ENCODE data around the gene CREBRF.

DNA sequence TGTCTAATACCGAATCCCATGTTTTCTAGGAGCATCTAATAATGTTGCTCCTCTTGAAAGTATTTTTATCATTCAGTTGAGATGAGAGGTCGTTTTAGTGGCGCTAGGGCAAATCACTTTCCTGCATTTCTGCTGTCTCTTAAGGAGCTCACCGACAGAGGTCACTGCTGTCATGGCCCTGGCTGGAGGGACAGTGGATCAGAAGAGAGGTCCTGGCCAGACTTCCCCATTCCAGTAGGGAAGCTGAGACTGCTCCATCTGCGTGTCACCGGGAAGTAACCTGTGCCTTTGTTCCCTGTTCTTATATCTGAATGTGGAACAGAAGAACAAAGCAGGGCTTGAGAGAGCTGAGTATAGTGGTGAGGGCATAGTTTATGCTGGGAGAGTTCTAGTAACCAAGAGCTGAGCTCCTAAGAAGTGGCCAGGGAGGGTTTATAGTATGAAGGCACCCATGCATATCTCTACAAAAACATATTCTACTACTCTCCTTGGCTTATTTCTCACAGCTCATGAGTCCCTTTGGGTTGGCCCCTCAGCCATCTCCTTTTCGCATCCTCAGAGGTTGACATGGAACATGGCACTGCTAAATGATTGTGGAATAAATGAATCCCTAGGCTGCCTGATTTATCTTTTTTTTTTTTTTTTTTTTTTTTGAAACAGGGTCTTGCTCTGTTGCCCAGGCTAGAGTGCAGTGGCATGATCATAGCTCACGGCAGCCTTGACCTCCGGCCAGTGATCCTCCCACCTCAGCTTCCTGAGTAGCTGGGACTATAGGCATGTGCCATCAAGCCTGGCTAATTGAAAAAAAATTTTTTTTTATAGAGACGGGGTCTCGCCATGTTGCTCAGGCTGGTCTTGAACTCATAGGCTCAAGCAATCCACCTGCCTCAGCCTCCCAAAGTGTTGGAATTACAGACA lies 45.3 kb upstream of the CREBRF start:
- TF ChIP-seq, protein P1, sequence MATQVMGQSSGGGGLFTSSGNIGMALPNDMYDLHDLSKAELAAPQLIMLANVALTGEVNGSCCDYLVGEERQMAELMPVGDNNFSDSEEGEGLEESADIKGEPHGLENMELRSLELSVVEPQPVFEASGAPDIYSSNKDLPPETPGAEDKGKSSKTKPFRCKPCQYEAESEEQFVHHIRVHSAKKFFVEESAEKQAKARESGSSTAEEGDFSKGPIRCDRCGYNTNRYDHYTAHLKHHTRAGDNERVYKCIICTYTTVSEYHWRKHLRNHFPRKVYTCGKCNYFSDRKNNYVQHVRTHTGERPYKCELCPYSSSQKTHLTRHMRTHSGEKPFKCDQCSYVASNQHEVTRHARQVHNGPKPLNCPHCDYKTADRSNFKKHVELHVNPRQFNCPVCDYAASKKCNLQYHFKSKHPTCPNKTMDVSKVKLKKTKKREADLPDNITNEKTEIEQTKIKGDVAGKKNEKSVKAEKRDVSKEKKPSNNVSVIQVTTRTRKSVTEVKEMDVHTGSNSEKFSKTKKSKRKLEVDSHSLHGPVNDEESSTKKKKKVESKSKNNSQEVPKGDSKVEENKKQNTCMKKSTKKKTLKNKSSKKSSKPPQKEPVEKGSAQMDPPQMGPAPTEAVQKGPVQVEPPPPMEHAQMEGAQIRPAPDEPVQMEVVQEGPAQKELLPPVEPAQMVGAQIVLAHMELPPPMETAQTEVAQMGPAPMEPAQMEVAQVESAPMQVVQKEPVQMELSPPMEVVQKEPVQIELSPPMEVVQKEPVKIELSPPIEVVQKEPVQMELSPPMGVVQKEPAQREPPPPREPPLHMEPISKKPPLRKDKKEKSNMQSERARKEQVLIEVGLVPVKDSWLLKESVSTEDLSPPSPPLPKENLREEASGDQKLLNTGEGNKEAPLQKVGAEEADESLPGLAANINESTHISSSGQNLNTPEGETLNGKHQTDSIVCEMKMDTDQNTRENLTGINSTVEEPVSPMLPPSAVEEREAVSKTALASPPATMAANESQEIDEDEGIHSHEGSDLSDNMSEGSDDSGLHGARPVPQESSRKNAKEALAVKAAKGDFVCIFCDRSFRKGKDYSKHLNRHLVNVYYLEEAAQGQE (IDR thresholded peaks at IDR 0.05; ENCODE audit: insufficient replicate concordance, low read depth) = no peak
- TF ChIP-seq, protein P2, sequence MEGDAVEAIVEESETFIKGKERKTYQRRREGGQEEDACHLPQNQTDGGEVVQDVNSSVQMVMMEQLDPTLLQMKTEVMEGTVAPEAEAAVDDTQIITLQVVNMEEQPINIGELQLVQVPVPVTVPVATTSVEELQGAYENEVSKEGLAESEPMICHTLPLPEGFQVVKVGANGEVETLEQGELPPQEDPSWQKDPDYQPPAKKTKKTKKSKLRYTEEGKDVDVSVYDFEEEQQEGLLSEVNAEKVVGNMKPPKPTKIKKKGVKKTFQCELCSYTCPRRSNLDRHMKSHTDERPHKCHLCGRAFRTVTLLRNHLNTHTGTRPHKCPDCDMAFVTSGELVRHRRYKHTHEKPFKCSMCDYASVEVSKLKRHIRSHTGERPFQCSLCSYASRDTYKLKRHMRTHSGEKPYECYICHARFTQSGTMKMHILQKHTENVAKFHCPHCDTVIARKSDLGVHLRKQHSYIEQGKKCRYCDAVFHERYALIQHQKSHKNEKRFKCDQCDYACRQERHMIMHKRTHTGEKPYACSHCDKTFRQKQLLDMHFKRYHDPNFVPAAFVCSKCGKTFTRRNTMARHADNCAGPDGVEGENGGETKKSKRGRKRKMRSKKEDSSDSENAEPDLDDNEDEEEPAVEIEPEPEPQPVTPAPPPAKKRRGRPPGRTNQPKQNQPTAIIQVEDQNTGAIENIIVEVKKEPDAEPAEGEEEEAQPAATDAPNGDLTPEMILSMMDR (IDR thresholded peaks at IDR 0.05; ENCODE audit: insufficient read depth, low read length) = no peak
- TF ChIP-seq POLR2AphosphoS5 (IDR thresholded peaks at IDR 0.05; ENCODE audit: low read depth) (no peak), GABPA (IDR thresholded peaks at IDR 0.05; ENCODE audit: low read depth) (no peak)

Data from HL-60 (cell line).